Gastrocnemius medialis (tissue), 4 donors: ENCODE measurements around the gene EDA2R. TPM values are rescaled to one million over a fixed set of nuclear protein-coding genes. Genes with fewer than 3 reads are reported as not detected.

Source experiments
- ATAC-seq, 2 donors: fragments of 150-250 bp; one replicate each; pipeline ENCODE4 v1.9.1; 2016
- DNase-seq, 2 donors: peaks; one replicate each; pipeline ENCODE4 v3.0.0-alpha.2; 2019
- H3K27ac ChIP-seq, 4 donors: fragments of 200-600 bp; sonication (generic); 1 replicate in 1 of 4; 2 replicates in 3 of 4; pipeline ENCODE4 v1.5.1; 2016 to 2018; ENCODE audit warnings: mild to moderate bottlenecking in 2 of 4, moderate library complexity in 1 of 4
- H3K27me3 ChIP-seq, 3 donors: fragments of 200-600 bp; sonication (generic) in 2 of 3; 1 replicate in 1 of 3; 2 replicates in 2 of 3; pipeline versions ENCODE4 v1.5.1 to v1.6.0; 2016 to 2019; ENCODE audit warnings: mild to moderate bottlenecking in 1 of 3, moderate library complexity in 1 of 3
- H3K36me3 ChIP-seq, 2 donors: fragments of 200-600 bp; sonication (generic) in 1 of 2; one replicate each; pipeline ENCODE4 v1.5.1; 2017 to 2018
- H3K4me1 ChIP-seq, 2 donors: fragments of 200-600 bp; sonication (generic) in 1 of 2; one replicate each; pipeline ENCODE4 v1.5.1; 2016 to 2017; ENCODE audit warnings: mild to moderate bottlenecking in 2 of 2
- H3K4me3 ChIP-seq, 4 donors: fragments of 200-600 bp; sonication (generic) in 3 of 4; 1 replicate in 1 of 4; 2 replicates in 3 of 4; pipeline ENCODE4 v1.5.1; 2016 to 2019; ENCODE audit warnings: mild to moderate bottlenecking in 2 of 4
- H3K9me3 ChIP-seq, 3 donors: fragments of 200-600 bp; sonication (generic) in 2 of 3; 1 replicate in 1 of 3; 2 replicates in 2 of 3; pipeline ENCODE4 v1.5.1; 2016 to 2019
- CTCF ChIP-seq, 5 experiments: fragments of 450-650 bp in 3 of 5; fragments of 200-600 bp in 2 of 5; sonication (generic) in 2 of 5; IDR thresholded peaks in 4 of 5; conservative IDR thresholded peaks in 1 of 5; 1 replicate in 4 of 5; 2 replicates in 1 of 5; pipeline ENCODE4 v1.5.1; 2016 to 2019; ENCODE audit warnings: antibody characterized with exemption in 5 of 5, mild to moderate bottlenecking in 3 of 5, moderate library complexity in 3 of 5
- POLR2A ChIP-seq, 2 donors: fragments of 450-650 bp; IDR thresholded peaks; one replicate each; pipeline ENCODE4 v1.6.1; 2017; ENCODE audit warnings: antibody characterized with exemption in 2 of 2, mild to moderate bottlenecking in 2 of 2, moderate library complexity in 2 of 2
- in situ Hi-C, 4 donors: fragments of 200-750 bp; cut with MboI; loops; one replicate each; pipeline versions ENCODE4 v1.15.0 to v1.8.0; 2017; ENCODE audit warnings: low sequenced_read_pairs in 4 of 4
- intact Hi-C: fragments of 100-400 bp; cut with DNase I; formaldehyde crosslinking; loops from one replicate; pipeline ENCODE4 v1.15.1; 2023; ENCODE audit warnings: low total_unique reads
- total RNA-seq, 4 donors: library from RNA; depleted of rRNA; stranded (reverse); fragments of >200 nt; gene quantifications; one replicate each; pipeline versions ENCODE4 v1.1.0 to v1.2.3, GENCODE V29; 2016

The EDA2R gene
- total RNA-seq, 4 donors from 2014 or later: 0.09 to 0.26 (median 0.10) TPM; not detected in 1

GRCh38 chrX:66632473-66632872 is 6.4 kb downstream of the EDA2R start:
- H3K4me1 ChIP-seq: no peaks in the 10 kb centered on the region
- H3K27me3 ChIP-seq: no peaks in the 10 kb centered on the region
- H3K4me3 ChIP-seq: no peak overlapping the region
- H3K36me3 ChIP-seq: no peaks in the 10 kb centered on the region
- no peak overlapping the region for H3K27ac ChIP-seq
- no peak for DNase-seq
- no peak for ATAC-seq
- H3K9me3 ChIP-seq: peaks cover 0 to 5% (median 0%) of the 10 kb centered on the region in 3 donors
- in situ Hi-C loops: no loop called here
- TF ChIP-seq CTCF (IDR thresholded peaks at IDR 0.05 in 4 of 5, conservative IDR thresholded peaks at IDR 0.05 in 1 of 5): no peak
- no peak for TF ChIP-seq POLR2A (IDR thresholded peaks at IDR 0.05)
- intact Hi-C loops: no loop called here

GRCh38 chrX:66625525-66625924 is 13.4 kb downstream of the EDA2R start:
- TF ChIP-seq POLR2A (IDR thresholded peaks at IDR 0.05): no peak
- no peak for TF ChIP-seq CTCF (IDR thresholded peaks at IDR 0.05 in 4 of 5, conservative IDR thresholded peaks at IDR 0.05 in 1 of 5)
- Histone ChIP-seq H3K27ac (no peak overlapping the region), H3K9me3 (peaks cover 0 to 5% (median 0%) of the 10 kb centered on the region in 3 donors), H3K4me3 (no peak overlapping the region), H3K27me3 (no peaks in the 10 kb centered on the region), H3K4me1 (no peaks in the 10 kb centered on the region), H3K36me3 (no peaks in the 10 kb centered on the region)
- intact Hi-C loops (no loop called here), in situ Hi-C loops (no loop called here)
- ATAC-seq (no peak), DNase-seq (no peak)

GRCh38 chrX:66622209-66622608 is 16.7 kb downstream of the EDA2R start:
- no peak overlapping the region for H3K27ac ChIP-seq
- no peaks in the 10 kb centered on the region for H3K4me1 ChIP-seq
- H3K36me3 ChIP-seq: no peaks in the 10 kb centered on the region
- no peaks in the 10 kb centered on the region for H3K9me3 ChIP-seq
- DNase-seq (no peak), ATAC-seq (no peak)
- no peaks in the 10 kb centered on the region for H3K27me3 ChIP-seq
- in situ Hi-C loops: no loop called here
- no peak overlapping the region for H3K4me3 ChIP-seq
- TF ChIP-seq POLR2A (IDR thresholded peaks at IDR 0.05) (no peak), CTCF (IDR thresholded peaks at IDR 0.05 in 4 of 5, conservative IDR thresholded peaks at IDR 0.05 in 1 of 5) (no peak)
- intact Hi-C loops: no loop called here

- no peak for DNase-seq
- no peaks in the 10 kb centered on the region for H3K9me3 ChIP-seq
- no peak for ATAC-seq
- no peak overlapping the region for H3K27ac ChIP-seq
- H3K27me3 ChIP-seq: no peaks in the 10 kb centered on the region
- intact Hi-C loops: no loop called here
- TF ChIP-seq CTCF (IDR thresholded peaks at IDR 0.05 in 4 of 5, conservative IDR thresholded peaks at IDR 0.05 in 1 of 5) (no peak), POLR2A (IDR thresholded peaks at IDR 0.05) (no peak)
- no peaks in the 10 kb centered on the region for H3K36me3 ChIP-seq
- H3K4me3 ChIP-seq: no peak overlapping the region
- H3K4me1 ChIP-seq: no peaks in the 10 kb centered on the region
- in situ Hi-C loops: no loop called here
Measured at GRCh38 chrX:66616944-66617343, 21.9 kb downstream of the EDA2R start.

- DNase-seq (no peak), ATAC-seq (no peak)
- no peaks in the 10 kb centered on the region for H3K9me3 ChIP-seq
- H3K27me3 ChIP-seq: no peaks in the 10 kb centered on the region
- no peak overlapping the region for H3K27ac ChIP-seq
- H3K36me3 ChIP-seq: no peaks in the 10 kb centered on the region
- no peak overlapping the region for H3K4me3 ChIP-seq
- TF ChIP-seq POLR2A (IDR thresholded peaks at IDR 0.05): no peak
- no peak for TF ChIP-seq CTCF (IDR thresholded peaks at IDR 0.05 in 4 of 5, conservative IDR thresholded peaks at IDR 0.05 in 1 of 5)
- in situ Hi-C loops: no loop called here
- no peaks in the 10 kb centered on the region for H3K4me1 ChIP-seq
- intact Hi-C loops: no loop called here
Measured at GRCh38 chrX:66602381-66602938, 36.4 kb downstream of the EDA2R start.
